Rectal smooth muscle tissue (tissue), 1 donor: ENCODE measurements around the gene ECD.

Experiments
- H3K27ac ChIP-seq: one replicate; pipeline ENCODE4 v1.7.0; 2013; ENCODE audit warnings: low read depth, low read length, inconsistent platforms
- H3K27me3 ChIP-seq: one replicate; pipeline ENCODE4 v1.7.0; 2013; ENCODE audit warnings: low read length; ENCODE audit not compliant: control insufficient read depth, insufficient read depth
- H3K36me3 ChIP-seq: one replicate; pipeline ENCODE4 v1.7.0; 2013; ENCODE audit warnings: low read length; ENCODE audit not compliant: control insufficient read depth, insufficient read depth
- H3K4me1 ChIP-seq: one replicate; pipeline ENCODE4 v1.7.0; 2013; ENCODE audit warnings: low read length; ENCODE audit not compliant: control insufficient read depth, insufficient read depth
- H3K4me3 ChIP-seq: one replicate; pipeline ENCODE4 v1.7.0; 2013; ENCODE audit warnings: low read length
- H3K9ac ChIP-seq: one replicate; pipeline ENCODE4 v1.7.0; 2013; ENCODE audit warnings: low read length

The ECD gene

DNA sequence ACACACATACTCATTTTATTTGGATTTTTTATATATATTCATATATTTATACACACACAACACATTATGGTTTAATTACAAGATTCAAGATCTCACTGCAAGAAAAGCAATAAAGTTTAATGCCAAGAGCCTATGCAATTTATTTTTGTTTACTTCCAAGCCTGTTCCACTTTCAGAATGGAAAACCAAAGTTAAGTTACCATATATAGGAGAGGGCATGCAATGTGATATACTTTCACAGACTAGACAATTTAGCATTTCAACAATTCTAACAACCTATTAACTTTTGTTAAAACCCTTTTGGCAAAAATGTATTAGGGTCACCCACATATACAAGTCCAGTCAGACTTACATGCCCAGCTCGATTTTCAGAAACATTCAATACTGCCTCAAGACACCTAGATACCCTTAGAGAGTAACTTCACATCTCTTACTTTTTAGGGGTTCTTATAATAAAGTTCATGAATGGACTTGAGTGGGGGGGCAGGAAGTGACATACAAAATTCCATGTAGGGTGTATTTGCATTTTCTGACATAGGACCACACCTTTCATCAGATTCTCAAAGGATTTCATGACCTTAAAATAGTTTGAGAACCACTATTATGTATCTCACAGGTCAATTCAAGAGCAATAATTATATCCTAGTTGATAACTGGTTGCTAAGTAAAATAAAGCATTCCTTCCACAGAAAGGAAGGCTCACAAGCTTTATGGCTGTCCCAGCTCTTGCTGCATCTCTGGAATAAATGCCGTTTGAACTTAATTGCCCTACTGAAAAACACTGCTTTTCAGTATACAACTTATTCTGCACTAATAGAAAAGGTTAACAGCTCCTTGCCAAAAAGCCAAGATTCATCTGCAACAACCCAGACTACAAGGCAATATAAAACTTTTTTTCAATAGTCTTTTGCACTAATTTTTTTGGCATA is 73.6 kb downstream of the ECD start:
- H3K9ac ChIP-seq = no peak overlapping the region
- H3K27ac ChIP-seq = no peak overlapping the region
- peaks cover 13% of the 10 kb centered on the region for H3K4me1 ChIP-seq
- H3K4me3 ChIP-seq = no peak overlapping the region
- H3K36me3 ChIP-seq = no peaks in the 10 kb centered on the region
- H3K27me3 ChIP-seq = no peaks in the 10 kb centered on the region

DNA sequence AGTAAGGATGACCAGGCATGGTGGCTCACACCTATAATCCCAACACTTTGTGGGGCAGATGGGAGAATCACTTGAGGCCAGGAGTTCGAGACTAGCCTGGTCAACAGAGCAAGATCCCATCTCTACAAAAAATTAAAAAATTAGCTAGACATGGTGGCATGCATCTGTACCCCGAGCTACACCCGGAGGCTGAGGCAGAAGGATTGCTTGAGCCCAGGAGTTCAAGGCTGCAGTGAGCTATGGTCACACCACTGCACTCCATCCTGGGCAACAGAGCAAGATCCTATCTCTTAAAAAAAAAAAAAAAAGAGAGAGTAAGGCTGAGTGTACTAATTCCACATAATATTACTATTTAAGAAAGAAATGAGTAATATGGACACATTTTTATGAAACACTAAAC is 75.0 kb downstream of the ECD start:
- Histone ChIP-seq H3K4me1 (peaks cover 13% of the 10 kb centered on the region), H3K27ac (no peak overlapping the region), H3K36me3 (no peaks in the 10 kb centered on the region), H3K27me3 (no peaks in the 10 kb centered on the region), H3K9ac (no peak overlapping the region), H3K4me3 (no peak overlapping the region)

DNA sequence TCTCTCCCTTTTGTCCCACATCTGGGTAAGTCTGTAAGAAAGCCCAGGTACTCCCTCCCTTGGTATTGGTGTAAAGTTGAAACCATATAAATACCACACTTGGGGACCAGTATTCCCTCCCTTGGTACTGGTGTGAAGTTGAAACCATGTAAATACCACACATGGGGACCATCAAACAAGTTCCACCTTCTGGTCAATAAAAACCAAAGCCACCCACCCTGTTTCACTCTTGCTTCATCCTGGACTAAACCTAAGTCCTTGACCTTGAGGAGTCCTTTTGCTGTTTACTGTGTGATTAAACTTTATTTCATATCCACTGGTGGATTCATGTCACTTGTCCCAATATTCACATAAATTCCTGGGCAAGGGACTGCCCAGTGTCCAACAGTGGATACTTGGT is 79.5 kb downstream of the ECD start:
- Histone ChIP-seq H3K9ac (no peak overlapping the region), H3K27ac (no peak overlapping the region), H3K4me1 (peaks cover 2% of the 10 kb centered on the region), H3K27me3 (no peaks in the 10 kb centered on the region), H3K4me3 (no peak overlapping the region), H3K36me3 (no peaks in the 10 kb centered on the region)

DNA sequence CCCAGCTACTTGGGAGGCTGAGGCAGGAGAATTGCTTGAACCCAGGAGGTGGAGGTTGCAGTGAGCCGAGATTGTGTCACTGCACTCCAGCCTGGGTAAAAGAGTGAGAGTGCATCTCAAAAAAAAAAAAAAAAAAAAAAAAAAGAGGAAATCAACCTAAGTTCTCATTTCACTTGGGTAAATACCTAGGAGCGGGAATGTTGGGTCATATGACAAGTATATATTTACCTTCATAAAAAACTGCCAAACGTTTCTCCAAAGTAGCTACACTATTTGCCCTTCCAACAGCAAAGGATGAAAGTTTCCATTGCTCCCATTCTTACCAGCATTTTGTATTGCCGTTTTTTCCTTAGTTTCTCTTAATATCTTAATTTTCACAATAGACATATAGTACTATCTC is 81.0 kb downstream of the ECD start:
- H3K27ac ChIP-seq = no peak overlapping the region
- no peaks in the 10 kb centered on the region for H3K27me3 ChIP-seq
- peaks cover 5% of the 10 kb centered on the region for H3K4me1 ChIP-seq
- no peak overlapping the region for H3K9ac ChIP-seq
- no peaks in the 10 kb centered on the region for H3K36me3 ChIP-seq
- no peak overlapping the region for H3K4me3 ChIP-seq

DNA sequence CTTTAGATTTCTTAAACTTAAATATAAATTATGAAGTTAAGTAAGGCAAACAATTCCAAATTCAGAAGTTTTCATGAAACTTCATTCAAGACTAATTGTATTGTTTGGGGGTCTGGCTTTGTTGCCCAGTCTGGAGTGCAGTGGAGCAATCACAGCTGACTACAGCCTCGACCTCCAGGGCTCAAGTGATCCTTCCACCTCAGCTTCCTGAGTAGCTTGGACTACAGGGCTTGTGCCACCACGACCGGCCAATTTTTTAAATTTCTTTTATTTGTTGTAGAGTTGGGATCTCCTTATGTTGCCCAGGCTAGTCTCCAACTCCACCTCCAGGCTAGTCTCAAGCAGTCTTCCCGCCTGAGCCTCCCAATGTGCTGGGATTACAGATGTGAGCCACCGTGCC is 83.6 kb downstream of the ECD start:
- no peak overlapping the region for H3K9ac ChIP-seq
- H3K27me3 ChIP-seq = no peaks in the 10 kb centered on the region
- H3K27ac ChIP-seq = no peak overlapping the region
- H3K4me1 ChIP-seq = peaks cover 5% of the 10 kb centered on the region
- no peak overlapping the region for H3K4me3 ChIP-seq
- H3K36me3 ChIP-seq = no peaks in the 10 kb centered on the region
